Measurements from ENCODE around the gene GPR156. TPM values are rescaled to one million over a fixed set of nuclear protein-coding genes. Genes with fewer than 3 reads are reported as not detected.
"Not testable (repeated sequence)": the region's sequence is repeated elsewhere in the genome, so short reads cannot be mapped to it uniquely, and the experiment has no call there.

Gene GPR156
- total RNA-seq, 1 donor from 2014 or later, result 1.1 TPM

DNA sequence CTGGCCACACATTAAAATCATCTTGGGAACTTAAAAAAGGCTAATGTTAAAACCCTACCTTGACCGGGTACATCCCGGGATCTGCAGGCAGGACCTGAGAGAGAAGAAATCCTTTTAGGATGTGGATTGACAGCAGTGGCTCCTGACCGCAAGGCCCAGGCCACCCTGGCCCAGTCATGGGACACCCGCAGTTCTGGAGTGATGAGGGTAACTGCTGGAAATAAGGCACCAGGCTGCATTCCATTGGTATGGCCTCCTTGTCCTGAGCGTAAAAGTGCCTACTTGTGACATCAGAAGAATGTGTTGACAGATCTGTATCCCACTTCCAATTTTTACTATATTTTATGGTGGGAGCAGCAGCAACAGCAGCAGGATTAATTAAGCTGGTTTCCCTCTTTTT, 127.3 kb downstream of the GPR156 start:
- DNase-seq, result no peak

DNA sequence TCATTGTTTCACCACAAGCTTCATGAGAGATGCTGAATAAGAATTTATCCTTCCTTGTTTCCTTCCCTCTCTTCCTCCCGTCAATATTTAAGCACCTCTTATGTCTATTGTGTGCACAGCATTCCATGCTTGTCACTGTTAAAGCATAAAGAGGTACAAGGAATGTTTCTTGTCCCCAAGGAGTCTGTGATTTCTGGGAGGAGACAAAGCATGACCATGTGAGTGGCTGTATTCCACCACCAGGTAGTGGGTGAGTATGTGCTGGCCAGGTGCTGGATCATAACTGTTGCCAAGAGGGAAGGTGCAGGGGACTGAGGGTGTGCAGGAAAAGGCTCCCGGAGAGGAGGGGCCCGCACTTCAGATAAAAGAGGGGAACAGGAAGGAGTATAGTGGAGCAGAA, 127.9 kb downstream of the GPR156 start:
- DNase-seq, result no peak

DNA sequence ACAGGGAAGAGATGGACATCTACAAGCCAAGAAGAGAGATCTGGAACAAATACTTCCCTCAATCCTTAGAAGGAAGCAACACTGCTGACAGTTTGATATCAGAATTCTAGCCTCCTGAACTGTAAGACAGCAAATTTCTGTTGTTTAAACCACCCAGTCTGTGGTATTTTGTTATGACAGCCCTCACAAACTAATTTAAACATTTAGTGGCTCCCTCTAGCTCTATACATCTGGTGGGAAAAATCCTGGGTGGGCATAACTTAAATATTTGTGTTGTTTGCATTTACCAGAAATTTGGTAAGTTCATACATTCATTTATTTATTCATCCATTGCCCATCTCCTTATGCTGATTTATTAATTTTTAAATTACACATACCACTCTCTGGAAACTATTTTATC, 128.3 kb downstream of the GPR156 start:
- DNase-seq, result no peak

- not testable (repeated sequence) for DNase-seq
Measured at GRCh38 chr3:120155694-120156093, 129.3 kb downstream of the GPR156 start.

GRCh38 chr3:120155108-120155507, 129.9 kb downstream of the GPR156 start:
- no peak for DNase-seq

GRCh38 chr3:120153294-120153693, 131.7 kb downstream of the GPR156 start:
- DNase-seq, result no peak

- no peak for DNase-seq
Measured at GRCh38 chr3:120151791-120152190, 133.2 kb downstream of the GPR156 start.

DNA sequence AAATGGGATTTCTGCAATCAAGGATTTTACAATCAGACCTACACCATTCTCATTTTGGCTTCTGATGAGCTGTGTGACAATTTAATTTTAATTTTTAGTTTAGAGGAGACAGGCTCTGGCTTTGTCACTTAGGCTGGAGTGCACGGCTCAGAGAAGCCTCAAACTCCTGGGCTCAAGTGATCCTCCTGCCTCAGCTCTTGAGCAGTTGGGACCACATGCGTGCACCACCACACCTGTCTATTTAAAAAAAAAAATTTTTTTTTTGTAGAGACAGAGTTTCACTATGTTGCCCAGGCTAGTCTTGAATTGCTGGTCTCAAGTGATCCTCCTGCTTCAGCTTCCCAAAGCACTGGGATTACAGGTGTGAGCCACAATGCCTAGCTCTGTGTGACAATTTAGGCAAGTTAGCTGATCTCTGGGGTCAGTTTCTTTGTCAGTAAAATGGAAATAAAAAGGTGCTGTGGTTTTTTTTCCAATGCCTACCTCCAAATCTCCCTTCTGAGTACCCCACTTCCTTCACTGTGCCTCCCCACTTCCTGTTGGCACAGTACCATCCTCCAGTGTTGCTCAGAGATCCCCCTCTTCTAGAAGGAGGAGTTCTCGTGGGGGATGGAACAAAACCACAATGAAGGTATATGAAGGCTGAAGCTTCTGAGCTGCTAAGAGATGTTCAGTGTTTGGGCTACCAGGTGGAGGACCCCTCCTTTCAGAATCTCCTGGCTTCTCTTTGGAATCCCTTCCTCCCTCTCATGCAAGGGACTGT, 136.7 kb downstream of the GPR156 start:
- DNase-seq, result no peak

- DNase-seq, result peak; percentile 53
Measured at GRCh38 chr3:120147072-120147871, 137.8 kb downstream of the GPR156 start.

GRCh38 chr3:120145542-120146285, 139.3 kb downstream of the GPR156 start:
- DNase-seq, result no peak

- DNase-seq, result peak; percentile 7
Measured at GRCh38 chr3:120144267-120144666, 140.8 kb downstream of the GPR156 start.

DNA sequence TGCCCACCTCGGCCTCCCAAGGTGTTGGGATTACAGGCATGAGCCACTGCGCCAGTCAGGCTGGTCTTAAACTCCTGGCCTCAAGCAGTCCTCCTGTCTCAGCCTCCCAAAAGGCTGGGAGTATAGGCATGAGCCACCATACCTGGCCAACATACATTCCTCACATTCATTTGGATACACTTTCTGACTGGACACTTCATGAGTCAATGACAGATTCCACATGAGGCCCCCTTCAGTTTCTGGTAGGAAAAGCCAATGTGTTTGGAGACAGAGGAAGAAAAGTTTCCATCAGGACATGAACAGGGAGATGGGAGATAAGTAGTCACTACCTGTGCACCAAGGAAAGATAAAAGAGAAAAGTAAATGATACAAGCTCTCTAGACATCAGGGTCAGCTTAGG, 141.3 kb downstream of the GPR156 start:
- no peak for DNase-seq

GRCh38 chr3:120142236-120142635, 142.8 kb downstream of the GPR156 start:
- no peak for DNase-seq

DNA sequence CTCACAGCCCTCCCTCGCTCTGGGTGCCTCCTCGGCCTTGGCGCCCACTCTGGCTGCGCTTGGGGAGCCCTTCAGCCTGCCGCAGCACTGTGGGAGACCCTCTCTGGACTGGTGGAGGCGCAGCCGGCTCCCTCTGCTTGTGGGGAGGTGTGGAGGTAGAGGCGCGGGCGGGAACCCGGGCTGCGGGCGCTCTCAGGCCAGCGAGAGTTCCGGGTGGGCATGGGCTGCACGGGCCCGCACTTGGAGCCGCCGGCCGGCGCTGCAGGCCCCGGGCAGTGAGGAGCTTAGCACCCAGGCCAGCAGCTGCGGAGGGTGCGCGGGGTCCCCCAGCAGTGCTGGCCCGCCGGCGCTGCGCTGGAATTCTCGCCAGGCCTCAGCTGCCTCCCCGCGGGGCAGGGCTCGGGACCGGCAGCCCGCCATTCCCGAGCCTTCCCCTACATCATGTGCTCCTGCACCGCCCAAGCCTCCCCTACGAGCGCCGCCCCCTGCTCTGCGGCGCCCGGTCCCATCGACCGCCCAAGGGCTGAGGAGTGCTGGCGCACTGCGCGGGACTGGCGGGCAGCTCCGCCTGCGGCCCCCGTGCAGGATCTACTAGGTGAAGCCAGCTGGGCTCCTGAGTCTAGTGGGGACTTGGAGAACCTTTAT, 144.8 kb downstream of the GPR156 start:
- DNase-seq, result no peak

GRCh38 chr3:120139140-120139539, 145.9 kb downstream of the GPR156 start:
- no peak for DNase-seq

- no peak for DNase-seq
Measured at GRCh38 chr3:120137548-120137947, 147.5 kb downstream of the GPR156 start.

- DNase-seq, result no peak
Measured at GRCh38 chr3:120130656-120131055, 154.4 kb downstream of the GPR156 start.

- DNase-seq, result no peak
Measured at GRCh38 chr3:120129718-120130513, 155.1 kb downstream of the GPR156 start.

DNA sequence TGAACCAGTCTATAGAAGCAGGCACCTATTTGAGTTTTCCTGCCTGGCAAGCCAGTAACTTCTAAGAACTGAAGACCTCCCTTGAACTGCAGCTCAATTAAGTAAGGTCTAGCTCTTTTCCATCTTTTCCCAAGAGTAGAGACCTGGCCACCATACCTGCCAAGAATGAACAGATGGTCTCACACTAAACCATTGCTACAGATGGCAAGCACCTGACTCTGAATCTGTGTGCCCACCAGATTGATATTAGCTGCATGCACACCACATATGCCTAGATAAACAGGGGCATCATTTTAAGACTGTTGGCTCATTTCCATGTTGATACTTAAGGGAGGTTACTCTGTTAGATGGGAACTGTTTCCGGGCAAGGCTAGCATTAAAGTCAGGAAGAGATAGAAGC, 156.0 kb downstream of the GPR156 start:
- DNase-seq, result no peak

DNA sequence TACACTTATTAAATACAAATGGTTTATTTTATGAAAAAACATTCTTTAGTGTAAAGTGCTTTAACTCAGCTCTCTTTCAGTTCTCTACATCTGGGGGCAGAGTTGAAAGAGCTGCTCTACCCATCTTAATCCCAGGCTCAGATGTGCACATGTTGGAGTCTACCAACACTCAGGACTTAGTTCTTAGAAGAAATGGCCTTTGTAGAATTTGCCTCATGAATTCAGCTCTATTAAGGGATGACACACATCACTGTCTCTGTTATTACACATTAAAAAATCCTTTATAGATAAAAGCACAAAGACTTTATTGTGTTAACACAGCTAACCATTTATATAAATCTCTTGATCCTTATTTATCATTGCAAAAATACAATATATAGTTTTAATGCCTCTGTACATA, 159.0 kb downstream of the GPR156 start:
- no peak for DNase-seq

DNA sequence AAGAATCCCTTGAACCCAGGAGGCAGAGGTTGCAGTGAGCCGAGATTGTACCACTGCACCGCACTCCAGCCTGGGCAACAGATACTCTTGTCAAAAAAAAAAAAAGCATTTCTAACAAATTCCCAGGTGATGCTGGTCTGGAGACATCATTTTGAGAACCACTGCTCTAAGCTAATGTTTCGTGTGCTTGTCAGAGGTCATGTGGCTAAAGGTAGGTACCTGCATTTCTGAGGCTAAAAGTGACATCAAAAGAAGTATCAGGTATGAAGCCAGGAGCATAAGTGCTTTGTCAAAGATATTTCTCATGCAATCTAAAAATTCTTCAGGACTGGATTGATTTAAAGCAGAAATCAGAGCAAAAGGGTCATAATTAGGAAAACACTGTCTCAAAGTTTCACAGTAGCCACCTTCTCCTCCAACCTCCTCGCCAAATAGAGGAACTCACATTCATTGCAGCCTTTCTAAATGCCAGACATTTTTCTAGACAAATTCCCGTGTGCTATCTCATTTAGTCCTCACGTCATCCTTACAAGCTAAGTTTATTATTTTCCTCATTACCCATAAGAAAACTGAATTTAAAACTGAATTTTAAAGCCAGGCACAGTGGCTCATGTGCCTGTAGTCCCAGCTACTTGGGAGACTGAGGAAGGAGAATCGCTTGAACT, 165.0 kb downstream of the GPR156 start:
- DNase-seq, result no peak

Data from tongue (tissue), 2 donors.